ENCODE measurements around the gene LRFN2. TPM values are rescaled to one million over a fixed set of nuclear protein-coding genes. Genes with fewer than 3 reads are reported as not detected.

Gene LRFN2
- total RNA-seq, 1 donor from 2014 or later = not detected

GRCh38 chr6:40480678-40481077 lies 106.5 kb downstream of the LRFN2 start:
- DNase-seq (ENCODE audit: low spot score in 2 of 2, unreplicated experiment in 2 of 2) = no peak
- H3K4me3 Mint-ChIP-seq = no peak overlapping the region
- no peaks in the 10 kb centered on the region for H3K36me3 Mint-ChIP-seq

GRCh38 chr6:40479706-40480105 lies 107.5 kb downstream of the LRFN2 start:
- no peak overlapping the region for H3K4me3 Mint-ChIP-seq
- H3K27ac Mint-ChIP-seq = no peak overlapping the region
- no peak for TF ChIP-seq CTCF (IDR thresholded peaks at IDR 0.05; ENCODE audit: unreplicated experiment)
- H3K27me3 Mint-ChIP-seq (ENCODE audit: low read depth) = peaks cover 70% of the 10 kb centered on the region
- peaks cover 8% of the 10 kb centered on the region for H3K4me1 Mint-ChIP-seq
- no peaks in the 10 kb centered on the region for H3K9me3 Mint-ChIP-seq
- no peak for DNase-seq (ENCODE audit: low spot score in 2 of 2, unreplicated experiment in 2 of 2)
- H3K36me3 Mint-ChIP-seq = no peaks in the 10 kb centered on the region

More at GRCh38 chr6:40480678-40481077, 106.5 kb downstream of the LRFN2 start:
- Mint-ChIP-seq H3K27ac (no peak overlapping the region), H3K4me1 (peaks cover 18% of the 10 kb centered on the region), H3K9me3 (no peaks in the 10 kb centered on the region), H3K27me3 (ENCODE audit: low read depth) (peaks cover 70% of the 10 kb centered on the region)
- no peak for TF ChIP-seq CTCF (IDR thresholded peaks at IDR 0.05; ENCODE audit: unreplicated experiment)

- Mint-ChIP-seq H3K4me3 (no peak overlapping the region), H3K36me3 (no peaks in the 10 kb centered on the region), H3K27me3 (ENCODE audit: low read depth) (peaks cover 67% of the 10 kb centered on the region), H3K9me3 (no peaks in the 10 kb centered on the region), H3K27ac (no peak overlapping the region), H3K4me1 (peaks cover 3% of the 10 kb centered on the region)
- no peak for DNase-seq (ENCODE audit: low spot score in 2 of 2, unreplicated experiment in 2 of 2)
- TF ChIP-seq CTCF (IDR thresholded peaks at IDR 0.05; ENCODE audit: unreplicated experiment) = no peak
Observed at GRCh38 chr6:40477246-40478126, 109.7 kb downstream of the LRFN2 start.

GRCh38 chr6:40476673-40477072 lies 110.5 kb downstream of the LRFN2 start:
- TF ChIP-seq CTCF (IDR thresholded peaks at IDR 0.05; ENCODE audit: unreplicated experiment) = no peak
- H3K36me3 Mint-ChIP-seq = no peaks in the 10 kb centered on the region
- no peak for DNase-seq (ENCODE audit: low spot score in 2 of 2, unreplicated experiment in 2 of 2)
- H3K9me3 Mint-ChIP-seq = no peaks in the 10 kb centered on the region
- peaks cover 3% of the 10 kb centered on the region for H3K4me1 Mint-ChIP-seq
- no peak overlapping the region for H3K27ac Mint-ChIP-seq
- H3K27me3 Mint-ChIP-seq (ENCODE audit: low read depth) = peaks cover 66% of the 10 kb centered on the region
- H3K4me3 Mint-ChIP-seq = no peak overlapping the region

- Mint-ChIP-seq H3K36me3 (no peaks in the 10 kb centered on the region), H3K9me3 (no peaks in the 10 kb centered on the region), H3K27me3 (ENCODE audit: low read depth) (peaks cover 69% of the 10 kb centered on the region), H3K27ac (no peak overlapping the region), H3K4me1 (peaks cover 3% of the 10 kb centered on the region), H3K4me3 (no peak overlapping the region)
- no peak for DNase-seq (ENCODE audit: low spot score in 2 of 2, unreplicated experiment in 2 of 2)
- TF ChIP-seq CTCF (IDR thresholded peaks at IDR 0.05; ENCODE audit: unreplicated experiment) = no peak
Observed at GRCh38 chr6:40474937-40475336, 112.2 kb downstream of the LRFN2 start.

Data from mesothelial cell of epicardium (in vitro differentiated cells).